Medulla oblongata (tissue), 1 donor: ENCODE measurements around the gene HMCN2.

Source experiments
- DNase-seq: peaks from one replicate; pipeline ENCODE4 v3.0.0-alpha.2; 2015; ENCODE audit errors: extremely low spot score

HMCN2 gene

GRCh38 chr9:130414910-130415746, 149.6 kb downstream of the HMCN2 start:
- DNase-seq, result no peak

GRCh38 chr9:130417602-130418001, 152.0 kb downstream of the HMCN2 start:
- DNase-seq, result no peak

GRCh38 chr9:130418776-130419175, 153.2 kb downstream of the HMCN2 start:
- no peak for DNase-seq

- DNase-seq, result no peak
Measured at GRCh38 chr9:130419521-130420035, 154.0 kb downstream of the HMCN2 start.

GRCh38 chr9:130421154-130421801, 155.7 kb downstream of the HMCN2 start:
- no peak for DNase-seq

GRCh38 chr9:130421802-130422276, 156.3 kb downstream of the HMCN2 start:
- no peak for DNase-seq

- no peak for DNase-seq
Measured at GRCh38 chr9:130422546-130422945, 157.0 kb downstream of the HMCN2 start.

GRCh38 chr9:130423272-130423671, 157.7 kb downstream of the HMCN2 start:
- peak; percentile 25 for DNase-seq

- no peak for DNase-seq
Measured at GRCh38 chr9:130424595-130425454, 159.3 kb downstream of the HMCN2 start.

- DNase-seq, result no peak
Measured at GRCh38 chr9:130425741-130426466, 160.3 kb downstream of the HMCN2 start.

GRCh38 chr9:130426467-130426773, 160.9 kb downstream of the HMCN2 start:
- DNase-seq, result no peak

- DNase-seq, result peak; percentile 16
Measured at GRCh38 chr9:130426883-130427282, 161.3 kb downstream of the HMCN2 start.

GRCh38 chr9:130427326-130427725, 161.8 kb downstream of the HMCN2 start:
- DNase-seq, result no peak

- no peak for DNase-seq
Measured at GRCh38 chr9:130428086-130428665, 162.6 kb downstream of the HMCN2 start.

- no peak for DNase-seq
Measured at GRCh38 chr9:130429381-130429780, 163.8 kb downstream of the HMCN2 start.

GRCh38 chr9:130429831-130430230, 164.3 kb downstream of the HMCN2 start:
- DNase-seq, result no peak

GRCh38 chr9:130430232-130430631, 164.7 kb downstream of the HMCN2 start:
- DNase-seq, result no peak

GRCh38 chr9:130430734-130431535, 165.4 kb downstream of the HMCN2 start:
- DNase-seq, result no peak

GRCh38 chr9:130431536-130432303, 166.2 kb downstream of the HMCN2 start:
- no peak for DNase-seq
